22Rv1 (cell line): Measurements from ENCODE around the gene FAM221A.

Source experiments
- H3K27ac ChIP-seq: fragments of 450-650 bp; 2 replicates; pipeline ENCODE4 v1.5.1; 2017
- CTCF ChIP-seq: fragments of 450-650 bp; IDR thresholded peaks from 2 replicates; pipeline ENCODE4 v1.5.1; 2017; ENCODE audit warnings: mild to moderate bottlenecking
- ZFX ChIP-seq: fragments of 450-650 bp; IDR thresholded peaks from 2 replicates; pipeline ENCODE4 v1.6.1; 2017; ENCODE audit warnings: antibody characterized with exemption, borderline replicate concordance

The FAM221A gene

GRCh38 chr7:23751852-23752251 lies 71.9 kb downstream of the FAM221A start:
- H3K27ac ChIP-seq: no peak overlapping the region
- TF ChIP-seq ZFX (no peak), CTCF (no peak)
